ENCODE data around the gene HSPA1B.
"Not testable (repeated sequence)": the region's sequence is repeated elsewhere in the genome, so short reads cannot be mapped to it uniquely, and the experiment has no call there.

HSPA1B gene

DNA sequence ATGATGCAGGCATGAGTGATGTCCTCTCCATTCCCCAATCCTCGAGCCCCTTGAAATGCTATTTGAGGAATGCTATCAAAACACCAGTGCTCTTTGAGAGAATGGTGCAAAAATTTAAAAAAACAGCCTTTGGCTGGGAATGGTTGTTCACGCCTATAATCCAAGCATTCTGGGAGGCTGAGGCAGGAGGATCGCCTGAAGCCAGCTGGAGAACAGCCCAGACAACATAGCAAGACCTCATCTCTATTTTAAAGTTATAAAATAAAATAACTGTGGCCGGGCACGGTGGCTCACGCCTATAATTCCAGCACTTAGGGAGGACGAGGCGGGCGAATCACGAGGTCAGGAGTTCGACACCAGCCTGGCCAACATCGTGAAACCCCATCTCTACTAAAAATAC lies 27.8 kb upstream of the HSPA1B start:
- DNase-seq = no peak

DNA sequence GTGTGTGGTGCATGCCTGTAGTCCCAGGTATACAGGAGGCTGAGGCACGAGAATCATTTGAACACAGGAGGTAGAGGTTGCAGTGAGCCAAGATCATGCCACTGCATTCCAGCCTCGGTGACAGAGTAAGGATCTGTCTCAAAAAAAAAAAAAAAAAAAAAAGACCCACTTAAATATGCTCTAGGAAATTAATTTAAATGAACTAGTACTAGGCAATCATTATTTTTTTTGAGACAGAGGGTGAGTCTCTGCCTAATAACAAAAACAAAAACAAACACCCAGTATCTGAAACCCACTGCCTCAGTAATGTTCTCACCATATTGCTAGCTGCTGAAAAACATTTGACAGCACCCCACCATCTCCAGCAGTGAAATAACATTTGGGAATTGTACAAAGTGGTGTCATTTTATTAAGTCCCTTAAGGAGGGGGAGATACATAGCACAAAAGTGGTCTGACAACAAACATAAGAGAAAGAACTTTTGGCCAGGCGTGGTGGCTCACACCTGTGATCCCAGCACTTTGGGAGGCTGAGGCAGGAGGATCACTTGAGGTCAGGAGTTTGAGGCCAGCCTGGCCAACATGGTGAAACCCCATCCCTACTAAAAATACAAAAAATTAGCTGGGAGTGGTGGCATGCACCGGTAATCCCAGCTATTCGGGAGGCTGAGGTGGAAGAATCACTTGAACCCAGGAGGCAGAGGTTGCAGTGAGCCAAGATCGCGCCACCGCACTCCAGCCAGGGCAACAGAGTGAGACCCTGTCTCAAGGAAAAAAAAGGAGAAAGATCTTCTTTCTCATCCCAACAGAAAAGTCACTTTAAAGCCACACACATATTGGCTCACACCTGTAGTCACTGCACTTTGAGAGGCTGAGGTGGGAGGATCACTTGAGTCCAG lies 26.3 kb upstream of the HSPA1B start:
- not testable (repeated sequence) for DNase-seq

DNA sequence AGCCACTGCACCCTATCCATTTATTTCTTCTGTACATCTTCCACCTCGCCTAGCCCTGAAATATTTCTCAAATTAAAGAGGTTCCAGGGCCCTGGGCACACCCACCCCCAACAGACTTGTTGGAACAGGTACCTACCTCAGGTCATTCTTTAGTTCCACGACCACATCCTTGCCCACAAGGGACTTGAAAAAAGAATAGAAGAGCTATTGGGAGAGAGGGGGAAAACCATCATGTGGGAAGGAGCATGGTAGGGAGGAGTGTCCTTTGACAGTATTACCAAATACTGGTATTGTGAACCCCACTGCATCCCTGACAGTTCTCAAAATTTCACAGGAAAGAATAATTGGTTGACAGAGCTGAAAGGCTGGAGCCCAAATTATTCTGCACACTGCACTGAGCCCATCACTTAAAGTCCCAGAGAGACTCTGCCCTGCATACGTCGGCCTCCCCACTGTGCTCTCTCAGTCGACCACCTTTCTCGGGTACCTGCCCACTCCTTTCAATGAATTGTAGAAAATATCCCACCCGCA lies 21.5 kb upstream of the HSPA1B start:
- DNase-seq = no peak

DNA sequence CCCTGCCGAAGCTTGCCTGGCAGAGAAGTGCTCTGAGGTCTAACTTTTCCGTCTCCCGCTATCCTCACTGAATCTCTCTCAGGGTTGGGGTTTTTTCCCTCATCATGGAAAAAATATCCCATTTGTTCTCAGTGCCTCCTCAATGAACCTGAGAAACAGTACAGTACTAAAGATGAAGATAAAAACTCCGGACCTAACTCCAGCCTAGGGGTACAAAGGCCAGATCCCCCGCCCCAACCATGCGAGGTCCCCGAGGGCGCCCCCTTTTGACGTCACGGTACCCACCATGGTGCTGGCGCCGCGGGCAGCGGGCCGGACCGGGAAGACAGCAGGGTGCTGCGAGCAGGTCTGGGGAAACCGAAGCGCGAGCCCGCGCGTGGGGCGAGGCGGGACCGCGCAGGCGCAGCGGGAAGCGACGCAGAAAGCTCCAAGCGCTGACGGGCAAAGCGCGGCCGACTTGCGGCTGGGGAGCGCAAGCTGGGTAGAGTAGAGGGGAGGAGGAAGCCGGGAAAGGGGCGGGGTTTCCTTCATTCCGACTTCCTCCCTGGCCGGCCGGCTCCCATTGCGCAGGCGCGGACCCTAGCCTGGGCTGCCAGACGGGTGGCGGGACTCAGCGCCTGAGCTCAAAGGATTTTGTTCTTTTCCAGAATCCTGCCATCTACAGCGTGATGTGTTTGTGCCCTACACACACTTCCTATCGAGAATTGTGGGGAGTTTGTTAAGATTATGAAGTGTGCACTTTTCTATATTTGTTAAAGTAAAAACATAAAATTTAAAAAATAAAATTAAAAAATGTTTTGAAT lies 20.9 kb upstream of the HSPA1B start, which contains the start of gene LSM2:
Gene LSM2, minus strand, starts transcription at position 497 of the 803 bp plus-strand sequence. Its CDS starts 209 bp downstream, at position 288.
- DNase-seq = peak; percentile 94 to 95

DNA sequence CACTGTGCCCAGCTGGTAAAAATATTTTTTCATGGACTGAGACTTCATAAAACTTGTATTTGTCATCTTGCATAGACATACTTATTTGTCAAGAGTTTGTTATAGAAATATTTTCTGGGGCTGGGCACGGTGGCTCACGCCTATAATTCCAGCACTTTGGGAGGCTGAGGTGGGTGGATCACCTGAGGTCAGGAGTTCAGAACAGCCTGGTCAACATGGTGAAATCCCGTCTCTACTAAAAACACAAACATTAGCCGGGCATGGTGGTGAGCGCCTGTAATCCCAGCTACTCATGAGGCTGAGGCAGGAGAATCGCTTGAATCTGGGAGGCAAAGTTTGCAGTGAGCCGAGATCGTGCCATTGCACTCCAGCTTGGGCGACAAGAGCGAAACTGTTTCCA lies 18.9 kb upstream of the HSPA1B start:
- not testable (repeated sequence) for DNase-seq

DNA sequence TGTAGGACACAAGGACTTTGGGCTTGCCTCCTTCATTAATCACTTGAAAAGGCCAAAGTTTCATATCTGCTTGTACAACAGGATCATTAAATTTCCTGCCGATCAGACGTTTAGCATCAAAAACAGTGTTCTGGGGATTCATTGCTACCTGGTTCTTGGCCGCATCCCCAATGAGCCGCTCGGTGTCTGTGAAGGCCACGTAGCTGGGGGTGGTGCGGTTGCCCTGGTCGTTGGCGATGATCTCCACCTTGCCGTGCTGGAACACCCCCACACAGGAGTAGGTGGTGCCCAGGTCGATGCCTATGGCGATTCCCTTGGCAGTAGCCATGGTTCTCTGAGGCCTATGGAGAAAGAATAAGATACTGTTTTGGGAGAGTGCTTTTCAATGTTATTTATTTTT lies 15.9 kb upstream of the HSPA1B start:
- DNase-seq = no peak

DNA sequence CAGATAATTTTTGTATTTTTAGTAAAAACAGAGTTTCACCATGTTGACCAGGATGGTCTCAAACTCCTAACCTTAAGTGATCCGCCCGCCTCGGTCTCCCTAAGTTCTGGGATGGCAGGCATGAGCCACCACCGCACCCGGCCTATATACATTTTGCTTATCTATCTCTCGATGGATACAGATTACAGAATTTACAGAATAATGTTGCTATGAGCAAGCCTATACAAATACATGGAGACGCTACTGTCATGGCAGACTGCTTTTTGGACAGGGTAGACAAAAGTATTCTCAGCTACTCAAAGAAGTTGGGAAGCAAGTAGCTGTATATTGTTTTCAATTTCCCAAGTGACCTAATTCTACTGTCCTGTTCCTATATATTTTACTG lies 14.1 kb upstream of the HSPA1B start:
- DNase-seq = no peak

DNA sequence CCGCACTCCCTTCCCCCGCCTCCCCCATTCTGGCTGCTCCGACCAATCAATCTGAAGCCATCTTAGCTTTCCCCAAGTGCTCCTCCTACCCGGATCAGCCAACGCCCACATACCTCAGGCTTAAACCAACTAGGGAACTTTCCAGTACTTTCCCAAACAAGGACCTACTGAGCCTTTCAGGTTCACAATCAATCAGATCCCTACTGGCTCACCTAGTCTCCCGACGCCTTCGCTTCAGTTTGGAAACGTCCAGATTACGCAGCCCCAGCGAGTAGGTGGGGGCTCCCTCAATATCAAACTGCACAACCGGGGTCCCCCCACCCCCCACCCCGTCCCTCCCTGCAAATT lies 12.9 kb upstream of the HSPA1B start:
- DNase-seq = peak; percentile 68 to 90

DNA sequence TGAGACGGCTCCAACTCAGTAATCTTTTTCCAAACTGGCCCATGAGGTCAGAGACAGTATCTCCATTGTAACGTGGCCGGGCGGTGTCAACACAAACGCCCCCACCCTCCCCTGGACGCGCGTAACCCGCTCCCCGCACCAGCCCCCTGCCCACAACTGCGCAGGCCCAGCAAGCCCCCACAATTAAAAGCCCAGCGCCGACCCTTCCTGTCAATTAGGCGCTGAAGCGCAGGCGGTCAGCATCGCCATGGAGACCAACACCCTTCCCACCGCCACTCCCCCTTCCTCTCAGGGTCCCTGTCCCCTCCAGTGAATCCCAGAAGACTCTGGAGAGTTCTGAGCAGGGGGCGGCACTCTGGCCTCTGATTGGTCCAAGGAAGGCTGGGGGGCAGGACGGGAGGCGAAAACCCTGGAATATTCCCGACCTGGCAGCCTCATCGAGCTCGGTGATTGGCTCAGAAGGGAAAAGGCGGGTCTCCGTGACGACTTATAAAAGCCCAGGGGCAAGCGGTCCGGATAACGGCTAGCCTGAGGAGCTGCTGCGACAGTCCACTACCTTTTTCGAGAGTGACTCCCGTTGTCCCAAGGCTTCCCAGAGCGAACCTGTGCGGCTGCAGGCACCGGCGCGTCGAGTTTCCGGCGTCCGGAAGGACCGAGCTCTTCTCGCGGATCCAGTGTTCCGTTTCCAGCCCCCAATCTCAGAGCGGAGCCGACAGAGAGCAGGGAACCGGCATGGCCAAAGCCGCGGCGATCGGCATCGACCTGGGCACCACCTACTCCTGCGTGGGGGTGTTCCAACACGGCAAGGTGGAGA lies 12.3 kb upstream of the HSPA1B start, which contains the start of the genes HSPA1A and HSPA1L:
Gene HSPA1A, plus strand, starts transcription at position 519 of the 814 bp plus-strand sequence. Its CDS starts 214 bp downstream, at position 733.
Gene HSPA1L, minus strand, starts transcription at position 259 of the 814 bp plus-strand sequence. CDS start 3,311 bp downstream, outside the sequence.
- DNase-seq = peak; percentile 82 to 92

DNA sequence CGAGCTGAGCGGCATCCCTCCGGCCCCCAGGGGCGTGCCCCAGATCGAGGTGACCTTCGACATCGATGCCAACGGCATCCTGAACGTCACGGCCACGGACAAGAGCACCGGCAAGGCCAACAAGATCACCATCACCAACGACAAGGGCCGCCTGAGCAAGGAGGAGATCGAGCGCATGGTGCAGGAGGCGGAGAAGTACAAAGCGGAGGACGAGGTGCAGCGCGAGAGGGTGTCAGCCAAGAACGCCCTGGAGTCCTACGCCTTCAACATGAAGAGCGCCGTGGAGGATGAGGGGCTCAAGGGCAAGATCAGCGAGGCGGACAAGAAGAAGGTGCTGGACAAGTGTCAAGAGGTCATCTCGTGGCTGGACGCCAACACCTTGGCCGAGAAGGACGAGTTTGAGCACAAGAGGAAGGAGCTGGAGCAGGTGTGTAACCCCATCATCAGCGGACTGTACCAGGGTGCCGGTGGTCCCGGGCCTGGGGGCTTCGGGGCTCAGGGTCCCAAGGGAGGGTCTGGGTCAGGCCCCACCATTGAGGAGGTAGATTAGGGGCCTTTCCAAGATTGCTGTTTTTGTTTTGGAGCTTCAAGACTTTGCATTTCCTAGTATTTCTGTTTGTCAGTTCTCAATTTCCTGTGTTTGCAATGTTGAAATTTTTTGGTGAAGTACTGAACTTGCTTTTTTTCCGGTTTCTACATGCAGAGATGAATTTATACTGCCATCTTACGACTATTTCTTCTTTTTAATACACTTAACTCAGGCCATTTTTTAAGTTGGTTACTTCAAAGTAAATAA lies 10.2 kb upstream of the HSPA1B start:
- DNase-seq = not testable (repeated sequence)

DNA sequence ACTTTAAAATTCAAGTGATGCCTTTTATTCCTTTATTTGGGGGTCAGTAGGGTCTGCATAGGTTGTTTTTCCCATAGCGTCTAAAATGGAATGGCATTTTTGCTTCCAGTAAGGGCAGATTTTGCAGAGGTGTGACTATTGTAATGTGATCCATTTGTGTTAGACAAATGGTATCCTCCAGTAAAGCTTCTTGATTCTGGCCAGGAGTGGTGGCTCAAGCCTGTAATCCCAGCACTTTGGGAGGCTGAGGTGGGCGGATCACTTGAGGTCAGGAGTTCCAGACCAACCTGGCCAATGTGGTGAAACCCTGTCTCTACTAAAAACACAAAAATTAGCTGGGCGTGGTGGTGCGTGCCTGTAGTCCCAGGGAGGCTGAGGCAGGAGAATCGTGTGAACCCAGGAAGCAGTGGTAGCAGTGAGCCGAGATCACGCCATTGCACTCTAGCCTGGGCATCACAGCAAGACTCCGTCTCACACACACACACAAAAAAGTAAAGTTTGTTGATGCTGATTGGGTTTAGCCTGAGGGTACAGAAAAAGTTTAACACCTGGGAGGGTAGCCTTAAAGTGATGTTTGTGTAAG lies 9.5 kb upstream of the HSPA1B start:
- not testable (repeated sequence) for DNase-seq

DNA sequence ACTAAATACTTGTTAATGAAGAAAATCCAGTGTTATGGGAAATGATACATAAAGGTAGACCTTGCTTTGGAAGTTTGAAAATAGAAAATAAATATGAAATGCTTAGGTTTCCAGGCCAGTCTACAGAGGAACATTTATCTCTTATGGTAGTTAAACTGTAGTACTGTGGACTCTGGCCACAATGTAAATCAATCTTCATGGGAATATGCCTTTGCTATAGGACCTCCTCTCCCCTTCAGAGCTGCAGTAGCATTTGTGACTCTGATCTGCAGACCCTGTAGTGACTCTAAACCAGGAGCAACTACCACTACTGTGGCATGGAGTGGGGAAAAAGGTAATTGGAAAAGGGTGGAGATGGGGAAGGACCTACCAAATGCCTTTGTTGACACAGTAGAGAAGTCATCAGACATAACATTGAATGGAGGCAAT lies 7.7 kb upstream of the HSPA1B start:
- DNase-seq = no peak

DNA sequence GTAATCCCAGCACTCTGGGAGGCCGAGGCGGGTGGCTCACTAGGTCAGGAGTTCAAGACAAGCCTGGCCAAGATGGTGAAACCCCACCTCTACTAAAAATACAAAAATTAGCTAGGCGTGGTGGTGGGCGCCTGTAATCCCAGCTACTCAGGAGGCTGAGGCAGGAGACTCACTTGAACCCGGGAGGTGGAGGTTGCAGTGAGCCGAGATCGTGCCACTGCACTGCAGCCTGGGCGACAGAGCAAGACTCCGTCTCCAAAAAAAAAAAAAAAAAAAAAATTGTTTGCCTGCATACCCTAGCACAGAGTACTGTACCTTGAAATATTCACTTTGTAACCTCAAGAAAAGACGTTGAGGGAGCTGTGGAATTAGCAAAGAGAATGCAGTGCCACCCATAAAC lies 7.1 kb upstream of the HSPA1B start:
- DNase-seq = not testable (repeated sequence)

DNA sequence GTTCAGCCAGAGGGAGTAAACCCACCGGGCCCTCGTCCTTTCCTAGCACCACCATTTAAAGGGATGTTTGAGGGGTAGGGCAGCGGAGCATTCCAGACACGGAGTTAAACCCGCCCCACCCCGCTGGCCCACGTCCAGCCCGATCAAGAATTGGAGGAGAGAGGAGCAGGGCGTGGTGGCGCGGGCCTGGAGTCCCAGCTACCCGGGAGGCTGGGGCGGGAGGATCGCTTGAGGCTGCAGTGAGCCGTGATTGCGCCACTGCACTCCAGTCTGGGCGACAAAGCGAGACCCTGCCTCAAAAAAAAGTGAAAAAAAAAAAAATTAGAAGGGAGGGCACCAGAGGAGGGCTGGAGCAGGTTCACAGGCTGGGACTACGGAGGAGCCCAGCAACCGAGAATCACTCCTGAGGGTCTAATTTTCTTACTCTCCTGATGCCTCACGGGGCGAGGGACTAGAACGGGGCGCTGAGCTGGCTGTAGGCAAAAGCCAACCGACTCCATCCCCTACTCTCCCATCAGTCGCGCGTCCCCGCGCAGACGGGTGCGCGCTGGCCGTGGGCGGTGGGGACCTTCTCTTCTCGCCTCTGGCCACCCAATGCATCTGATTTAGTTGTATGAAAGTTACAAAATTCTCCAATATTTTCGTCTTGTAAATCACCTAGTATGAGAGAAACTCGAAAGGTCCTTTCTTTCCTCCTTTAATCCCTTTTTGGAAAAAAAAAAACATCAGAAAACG lies 6.1 kb upstream of the HSPA1B start:
- peak in 1 of 2 experiments; percentile 5 for DNase-seq

DNA sequence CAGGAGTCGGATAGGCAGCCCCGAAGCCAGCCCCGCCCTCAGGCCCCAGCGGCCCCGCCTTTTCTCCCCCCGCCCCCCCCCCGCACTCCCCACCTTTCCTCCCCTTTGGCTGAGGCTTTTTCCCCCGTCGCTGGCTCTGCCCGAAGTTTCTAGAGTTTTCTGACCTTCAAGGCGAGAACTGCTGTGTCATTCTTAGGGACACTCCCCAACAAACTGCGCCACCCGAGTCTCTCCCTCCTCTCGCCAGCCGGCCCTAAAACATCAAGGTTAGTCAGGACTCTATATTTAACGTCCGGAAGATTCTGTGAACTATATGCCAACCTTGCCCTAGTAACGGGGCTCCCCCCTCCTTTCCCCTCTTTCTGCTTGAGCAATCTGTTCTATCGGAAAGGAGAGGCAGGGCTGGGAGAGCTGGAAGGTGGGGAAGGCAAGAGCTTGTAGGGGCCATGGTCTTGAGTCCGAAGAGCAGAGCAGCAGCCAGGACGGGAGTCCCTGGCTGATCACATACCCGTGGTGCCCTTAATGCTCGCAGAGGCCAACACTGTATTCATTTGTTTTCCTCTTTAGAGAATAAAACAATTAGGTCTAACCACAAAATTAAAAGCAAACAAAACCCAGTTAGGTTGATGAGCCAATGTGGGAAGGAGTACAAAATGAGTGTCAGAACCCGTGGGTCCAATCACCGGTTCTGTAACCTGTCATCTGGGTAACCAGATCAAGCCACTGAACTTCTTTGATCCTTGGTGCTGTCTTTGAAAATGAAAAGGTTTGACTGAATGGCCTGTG lies 5.3 kb upstream of the HSPA1B start:
- DNase-seq = no peak

DNA sequence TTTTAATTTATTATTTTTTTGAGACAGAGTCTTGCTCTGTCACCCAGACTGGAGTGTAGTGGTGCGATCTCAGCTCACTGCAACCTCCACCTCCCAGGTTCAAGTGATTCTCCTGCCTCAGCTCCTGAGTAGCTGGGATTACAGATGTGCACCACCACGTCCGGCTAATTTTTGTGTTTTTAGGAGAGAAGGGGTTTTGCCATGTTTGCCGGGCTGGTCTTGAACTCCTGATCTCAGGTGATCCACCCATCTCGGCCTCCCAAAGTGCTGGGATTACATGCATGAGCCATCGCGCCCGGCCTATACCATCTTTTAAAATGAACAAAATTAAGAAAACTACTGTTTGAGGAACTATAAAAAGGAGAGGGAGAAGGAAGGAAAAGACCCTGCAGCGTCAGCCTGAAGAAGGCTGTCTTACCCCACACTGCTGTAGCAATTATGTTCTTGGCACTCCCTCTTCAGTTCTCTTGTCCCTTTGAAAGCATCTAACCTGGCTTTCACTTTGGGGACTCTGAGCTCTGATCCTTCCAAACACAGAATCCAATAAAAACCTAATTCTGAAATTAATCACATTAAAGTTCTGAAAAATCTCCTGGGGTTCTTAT lies 3.8 kb upstream of the HSPA1B start:
- DNase-seq = not testable (repeated sequence)

DNA sequence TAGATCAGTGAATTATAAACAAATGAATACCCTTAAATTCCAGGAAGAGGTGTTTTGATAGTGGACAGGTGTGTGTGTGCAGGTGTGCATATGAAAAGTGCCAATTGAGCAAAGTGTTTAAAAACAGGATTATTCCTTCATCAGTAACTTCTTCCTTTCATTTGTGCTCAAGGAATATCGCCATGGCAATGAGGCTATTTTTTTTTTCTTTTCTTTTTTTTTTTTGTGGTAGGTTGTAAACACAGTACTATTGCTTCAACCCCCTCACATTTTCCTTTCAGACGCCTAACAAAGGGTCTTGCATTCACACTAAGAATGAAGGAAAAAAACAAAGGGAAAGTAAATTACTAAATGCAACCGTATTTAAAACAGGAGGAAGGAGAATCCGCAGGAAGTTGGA lies 2.0 kb upstream of the HSPA1B start:
- DNase-seq = no peak

DNA sequence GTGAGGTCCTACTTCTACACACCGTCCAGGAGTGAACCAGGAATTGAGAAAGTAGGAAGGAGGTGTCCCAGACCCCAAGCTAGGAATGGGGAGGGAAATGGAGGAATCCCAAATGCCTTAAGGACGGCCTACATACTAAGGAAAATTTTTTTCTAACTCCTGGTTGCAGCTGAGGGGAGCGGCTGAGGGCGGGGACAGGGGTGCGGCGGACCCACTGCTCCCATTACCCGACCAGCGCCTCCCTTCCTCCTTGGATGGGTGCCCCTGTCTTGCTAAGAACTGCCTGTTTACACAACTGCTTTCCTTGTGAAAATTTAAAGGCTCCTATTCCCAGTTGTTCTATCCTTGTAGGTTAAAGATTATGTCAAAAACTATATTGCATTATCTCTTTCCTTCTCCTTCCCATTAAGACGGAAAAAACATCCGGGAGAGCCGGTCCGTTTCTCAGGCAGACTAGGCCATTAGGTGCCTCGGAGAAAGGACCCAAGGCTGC lies 699 bp upstream of the HSPA1B start:
- peak in 1 of 2 experiments; percentile 65 for DNase-seq

Data from NCI-H187 (cell line).